Measurements from ENCODE around the gene STUM.

STUM gene

DNA sequence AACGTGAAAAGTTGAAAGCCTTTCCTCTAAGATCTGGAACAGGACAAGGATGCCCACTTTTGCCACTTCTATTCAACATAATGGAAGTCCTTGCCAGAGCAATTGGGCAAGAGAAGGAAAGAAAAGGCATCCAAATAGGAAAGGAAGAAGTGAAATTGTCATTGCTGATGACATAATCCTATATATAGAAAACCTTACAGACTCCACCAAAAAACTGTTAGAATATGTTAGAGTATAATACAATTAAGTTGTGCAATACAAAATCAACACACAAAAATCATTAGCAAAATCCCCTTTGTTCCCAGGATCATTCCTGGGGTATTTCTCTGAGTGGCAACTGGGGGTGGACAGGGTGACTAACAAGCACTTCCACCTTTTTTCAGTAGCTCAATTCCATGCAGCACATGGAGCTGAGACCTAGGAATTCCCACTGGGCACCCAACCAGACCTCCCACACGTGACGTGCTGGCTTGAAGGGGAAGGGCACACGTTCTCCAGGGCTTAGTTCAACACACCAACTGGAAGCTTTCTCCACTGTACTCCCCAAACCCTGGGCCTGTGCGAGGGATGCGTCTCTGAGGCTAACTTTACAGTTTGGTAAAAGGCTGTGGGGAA, 9.6 kb downstream of the STUM start:
- DNase-seq (ENCODE audit: low read depth in 1 of 2, low spot score in 1 of 2), result no peak

GRCh38 chr1:226560243-226560642, 11.7 kb downstream of the STUM start:
- no peak for DNase-seq (ENCODE audit: low read depth in 1 of 2, low spot score in 1 of 2)

DNA sequence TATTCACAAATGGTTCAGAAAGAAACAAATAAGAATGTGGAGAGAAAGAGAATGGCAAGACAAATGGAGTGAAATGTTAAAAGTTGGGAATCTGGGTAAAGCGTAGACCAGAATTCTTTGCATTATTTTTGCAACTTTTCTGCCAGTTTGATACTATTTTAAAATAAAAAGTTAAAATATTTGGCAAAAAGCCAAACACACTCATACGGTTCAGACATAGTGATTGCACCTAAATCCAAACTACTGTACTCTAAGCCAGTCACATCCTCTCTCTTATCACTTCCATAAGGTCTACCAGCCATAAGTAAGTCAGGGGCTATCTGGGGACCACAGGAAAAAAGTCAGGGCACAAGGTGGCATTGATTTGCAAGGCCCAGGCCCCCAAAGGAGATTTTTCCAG, 14.4 kb downstream of the STUM start:
- no peak for DNase-seq (ENCODE audit: low read depth in 1 of 2, low spot score in 1 of 2)

DNA sequence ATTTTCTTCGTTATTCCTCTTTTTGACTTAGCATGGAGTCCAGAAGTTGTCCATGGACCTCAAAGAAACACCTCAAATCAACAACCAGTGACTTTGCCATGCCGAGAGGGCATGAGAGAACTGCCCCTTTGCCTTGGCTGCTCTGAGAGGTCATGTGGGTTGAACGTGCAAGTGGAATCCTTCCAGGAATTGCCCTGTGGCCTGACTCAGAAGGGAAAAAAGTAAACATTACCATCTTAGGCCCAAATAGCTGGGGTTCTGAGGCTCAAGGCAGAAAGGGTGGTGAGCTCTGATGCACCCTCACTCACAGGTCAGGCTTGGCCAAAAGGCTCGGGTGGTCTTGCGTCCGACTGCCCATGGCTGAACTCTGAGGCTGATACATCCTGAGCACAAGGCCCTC, 15.1 kb downstream of the STUM start:
- DNase-seq (ENCODE audit: low read depth in 1 of 2, low spot score in 1 of 2), result no peak

DNA sequence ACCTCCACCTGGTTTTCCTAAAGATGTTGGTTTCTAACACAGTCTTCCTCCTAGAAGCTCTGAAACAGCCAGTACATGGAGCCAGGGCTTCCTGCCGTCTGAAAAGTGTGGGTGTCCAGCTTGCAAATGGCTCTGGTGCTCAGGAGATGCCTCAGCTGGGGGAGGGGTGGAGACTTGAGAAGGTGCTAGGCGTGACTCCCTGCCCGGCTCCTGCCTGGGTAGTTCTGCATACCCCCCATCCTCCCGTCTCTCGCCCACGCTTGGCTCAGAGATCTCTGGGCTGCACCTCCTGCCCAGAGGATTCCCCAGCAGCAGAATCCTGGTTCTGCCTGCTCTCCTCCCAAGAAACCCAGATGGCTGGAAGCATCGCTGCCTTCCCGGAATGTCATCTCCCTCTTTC, 16.9 kb downstream of the STUM start:
- no peak for DNase-seq (ENCODE audit: low read depth in 1 of 2, low spot score in 1 of 2)

DNA sequence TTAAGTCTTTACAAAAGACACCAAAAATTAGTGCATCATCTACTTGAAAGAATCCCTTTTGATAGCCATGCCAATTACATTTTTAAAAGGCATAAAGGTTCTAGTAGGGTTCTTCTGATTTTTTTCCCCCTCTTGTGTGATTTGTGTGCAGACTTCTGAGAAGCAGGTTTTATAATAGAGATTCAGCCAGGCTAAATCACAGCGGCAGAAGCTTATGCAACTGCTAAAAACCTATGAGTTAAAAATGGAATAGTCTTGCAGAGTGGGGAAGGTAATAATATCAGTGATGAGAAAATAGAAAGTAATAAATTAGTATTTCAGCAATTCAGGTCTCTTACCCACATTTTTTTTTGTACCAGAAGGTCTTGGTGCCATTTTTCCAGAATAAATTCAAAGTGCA, 17.7 kb downstream of the STUM start:
- DNase-seq (ENCODE audit: low read depth in 1 of 2, low spot score in 1 of 2), result no peak

- no peak for DNase-seq (ENCODE audit: low read depth in 1 of 2, low spot score in 1 of 2)
Observed at GRCh38 chr1:226566760-226567159, 18.2 kb downstream of the STUM start.

- no peak for DNase-seq (ENCODE audit: low read depth in 1 of 2, low spot score in 1 of 2)
Observed at GRCh38 chr1:226568077-226568831, 19.7 kb downstream of the STUM start.

GRCh38 chr1:226568975-226569741, 20.6 kb downstream of the STUM start:
- no peak for DNase-seq (ENCODE audit: low read depth in 1 of 2, low spot score in 1 of 2)

- no peak for DNase-seq (ENCODE audit: low read depth in 1 of 2, low spot score in 1 of 2)
Observed at GRCh38 chr1:226569879-226570547, 21.4 kb downstream of the STUM start.

GRCh38 chr1:226571893-226572292, 23.3 kb downstream of the STUM start:
- no peak for DNase-seq (ENCODE audit: low read depth in 1 of 2, low spot score in 1 of 2)

- DNase-seq (ENCODE audit: low read depth in 1 of 2, low spot score in 1 of 2), result no peak
Observed at GRCh38 chr1:226572325-226572726, 23.8 kb downstream of the STUM start.

DNA sequence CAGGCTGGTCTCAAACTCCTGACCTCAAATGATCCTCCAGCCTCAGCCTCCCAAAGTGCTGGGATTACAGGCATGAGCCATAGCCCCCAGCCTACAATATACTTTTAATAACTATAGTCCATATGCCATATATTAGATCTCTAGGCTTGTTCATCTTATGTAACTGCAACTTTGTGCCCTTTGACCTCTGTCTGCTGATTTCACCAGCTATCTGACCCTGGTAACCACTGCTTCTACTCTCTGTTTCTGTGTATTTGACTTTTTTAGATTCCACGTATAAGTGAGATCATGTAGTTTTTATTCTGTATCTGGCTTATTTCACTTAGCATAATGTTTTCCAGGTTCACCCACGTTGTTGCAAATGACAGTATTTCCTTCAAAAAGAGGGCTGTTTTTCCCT, 25.5 kb downstream of the STUM start:
- DNase-seq (ENCODE audit: low read depth in 1 of 2, low spot score in 1 of 2), result no peak

- DNase-seq (ENCODE audit: low read depth in 1 of 2, low spot score in 1 of 2), result no peak
Observed at GRCh38 chr1:226574591-226575435, 26.2 kb downstream of the STUM start.

- DNase-seq (ENCODE audit: low read depth in 1 of 2, low spot score in 1 of 2), result no peak
Observed at GRCh38 chr1:226575436-226575720, 26.8 kb downstream of the STUM start.

- no peak for DNase-seq (ENCODE audit: low read depth in 1 of 2, low spot score in 1 of 2)
Observed at GRCh38 chr1:226575739-226576378, 27.3 kb downstream of the STUM start.

DNA sequence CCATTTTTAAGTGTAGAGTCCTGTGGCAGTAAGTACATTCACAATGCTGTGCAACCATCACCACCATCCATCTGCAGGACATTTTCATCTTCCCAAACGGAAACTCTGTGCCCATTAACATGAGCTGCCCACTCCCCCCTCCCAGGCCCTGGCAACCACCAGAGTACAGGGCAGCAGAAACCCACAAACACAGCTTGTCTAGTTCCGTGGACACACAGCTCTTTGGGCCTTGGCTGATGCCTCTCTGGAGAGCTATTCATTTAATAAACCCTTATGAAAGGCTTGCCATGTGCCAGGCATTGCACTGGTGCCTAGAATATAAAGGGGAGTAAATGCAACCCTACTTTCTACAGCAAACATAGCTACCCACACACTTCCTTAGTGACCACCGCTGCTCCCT, 28.0 kb downstream of the STUM start:
- no peak for DNase-seq (ENCODE audit: low read depth in 1 of 2, low spot score in 1 of 2)

- DNase-seq (ENCODE audit: low read depth in 1 of 2, low spot score in 1 of 2), result no peak
Observed at GRCh38 chr1:226577401-226578180, 29.0 kb downstream of the STUM start.

- no peak for DNase-seq (ENCODE audit: low read depth in 1 of 2, low spot score in 1 of 2)
Observed at GRCh38 chr1:226578946-226579578, 30.5 kb downstream of the STUM start.
